ENCODE measurements around the gene LY6G5C.

LY6G5C gene

GRCh38 chr6:31662124-31662723 lies 18.6 kb downstream of the LY6G5C start:
- Mint-ChIP-seq H3K27ac (peak overlapping the region in 1 of 2 donors; percentile 90), H3K27me3 (no peaks in the 10 kb centered on the region), H3K4me1 (peaks cover 86% of the 10 kb centered on the region), H3K4me3 (peak overlapping the region; percentile 51 to 66), H3K9me3 (no peaks in the 10 kb centered on the region)
- no peak for DNase-seq
- ATAC-seq, result no peak

DNA sequence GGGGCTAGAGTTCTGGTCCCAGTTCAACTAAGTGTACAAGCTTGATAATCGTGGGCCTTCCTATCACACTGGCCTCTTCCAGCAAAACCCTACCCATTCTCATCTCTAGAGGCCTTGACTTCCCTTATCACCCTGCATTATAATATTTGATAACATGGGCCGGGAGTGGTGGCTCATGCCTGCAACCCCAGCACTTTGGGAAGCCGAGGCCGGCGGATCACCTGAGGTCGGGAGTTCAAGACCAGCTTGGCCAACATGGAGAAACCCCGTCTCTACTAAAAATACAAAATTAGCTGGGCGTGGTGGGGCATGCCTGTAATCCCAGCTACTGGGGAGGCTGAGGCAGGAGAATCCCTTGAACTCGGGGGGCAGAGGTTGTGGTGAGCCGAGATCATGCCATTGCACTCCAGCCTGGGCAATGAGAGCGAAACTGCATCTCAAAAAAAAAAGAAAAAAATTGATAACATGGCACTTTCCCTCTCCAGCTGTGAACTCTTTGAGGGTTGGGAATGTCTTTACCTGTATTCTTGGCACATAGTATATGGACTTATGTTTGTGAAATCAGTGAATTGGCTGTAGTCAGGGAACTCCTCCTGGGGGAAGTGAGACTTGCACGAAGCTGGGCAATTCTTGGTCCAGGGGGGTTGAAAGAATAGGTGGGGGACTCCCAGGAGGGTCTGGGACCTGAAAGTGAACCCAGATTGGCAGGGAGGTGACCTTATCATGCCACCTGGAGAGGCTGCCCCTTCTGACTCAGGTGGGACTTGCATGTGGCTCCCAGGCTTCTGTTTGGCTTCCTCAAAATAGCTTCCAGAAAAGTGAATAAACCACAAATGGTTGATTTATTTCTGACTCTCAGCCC lies 19.4 kb downstream of the LY6G5C start:
- peak overlapping the region in 1 of 2 donors; percentile 55 for H3K27ac Mint-ChIP-seq
- peak overlapping the region; percentile 94 for H3K4me3 Mint-ChIP-seq
- DNase-seq (no peak), ATAC-seq (no peak)
- H3K9me3 Mint-ChIP-seq, result no peaks in the 10 kb centered on the region
- H3K4me1 Mint-ChIP-seq, result peaks cover 84% of the 10 kb centered on the region
- H3K27me3 Mint-ChIP-seq, result no peaks in the 10 kb centered on the region

- peak; percentile 75 for ATAC-seq
- peak; percentile 70 to 79 for DNase-seq
- Mint-ChIP-seq H3K4me3 (peak within 1 kb of the TSS; percentile 94), H3K27me3 (no peaks in the 10 kb centered on the region), H3K9me3 (no peaks in the 10 kb centered on the region), H3K27ac (peak within 1 kb of the TSS; percentile 89), H3K4me1 (peaks cover 84% of the 10 kb centered on the region)
These were observed 20.2 kb downstream of the LY6G5C start, which contains the start of gene C6orf47 for GRCh38 chr6:31660381-31661261. C6orf47 (minus strand) TSS chr6:31660778; CDS start chr6:31659947, 831 bp downstream.

DNA sequence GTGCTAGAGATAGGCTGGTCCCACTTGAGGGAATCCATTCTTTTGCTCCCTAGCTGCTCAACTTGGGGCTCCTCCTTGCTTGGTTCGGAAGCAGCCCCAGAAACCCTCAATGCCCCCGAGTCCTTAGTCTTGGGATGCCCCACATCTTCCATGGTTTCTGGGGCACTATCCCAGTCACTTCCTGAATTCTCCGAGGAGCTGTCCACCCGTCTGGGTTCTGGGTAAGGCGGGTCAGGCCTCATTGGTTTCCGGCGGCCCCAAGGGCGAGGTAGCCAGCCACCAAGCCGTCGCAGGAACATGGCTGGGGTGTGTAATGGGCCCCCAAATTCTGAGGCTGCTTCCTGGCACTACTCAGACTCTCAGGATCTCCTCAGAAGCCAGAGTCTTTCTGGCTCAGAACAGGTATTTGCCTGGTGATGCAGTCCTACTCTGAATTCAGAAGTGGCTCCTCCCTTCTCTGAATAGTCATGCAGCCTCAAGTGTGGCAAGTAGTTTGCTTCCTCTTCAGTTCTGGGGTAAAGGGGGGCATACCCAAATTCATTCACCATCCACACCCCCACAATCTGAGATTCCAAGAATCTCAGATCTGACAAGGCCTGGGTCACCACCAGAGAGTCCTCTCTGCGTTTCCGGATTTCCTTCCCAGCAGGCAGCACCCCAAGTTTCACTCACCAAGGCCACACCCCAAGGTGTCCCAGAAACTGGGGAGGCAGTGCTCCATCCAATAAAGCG lies 21.1 kb downstream of the LY6G5C start:
- DNase-seq (peak; percentile 30 to 37), ATAC-seq (peak; percentile 51)
- H3K4me1 Mint-ChIP-seq, result peaks cover 87% of the 10 kb centered on the region
- peak overlapping the region; percentile 94 for H3K4me3 Mint-ChIP-seq
- H3K27ac Mint-ChIP-seq, result peak overlapping the region; percentile 89
- no peaks in the 10 kb centered on the region for H3K27me3 Mint-ChIP-seq
- H3K9me3 Mint-ChIP-seq, result no peaks in the 10 kb centered on the region

DNA sequence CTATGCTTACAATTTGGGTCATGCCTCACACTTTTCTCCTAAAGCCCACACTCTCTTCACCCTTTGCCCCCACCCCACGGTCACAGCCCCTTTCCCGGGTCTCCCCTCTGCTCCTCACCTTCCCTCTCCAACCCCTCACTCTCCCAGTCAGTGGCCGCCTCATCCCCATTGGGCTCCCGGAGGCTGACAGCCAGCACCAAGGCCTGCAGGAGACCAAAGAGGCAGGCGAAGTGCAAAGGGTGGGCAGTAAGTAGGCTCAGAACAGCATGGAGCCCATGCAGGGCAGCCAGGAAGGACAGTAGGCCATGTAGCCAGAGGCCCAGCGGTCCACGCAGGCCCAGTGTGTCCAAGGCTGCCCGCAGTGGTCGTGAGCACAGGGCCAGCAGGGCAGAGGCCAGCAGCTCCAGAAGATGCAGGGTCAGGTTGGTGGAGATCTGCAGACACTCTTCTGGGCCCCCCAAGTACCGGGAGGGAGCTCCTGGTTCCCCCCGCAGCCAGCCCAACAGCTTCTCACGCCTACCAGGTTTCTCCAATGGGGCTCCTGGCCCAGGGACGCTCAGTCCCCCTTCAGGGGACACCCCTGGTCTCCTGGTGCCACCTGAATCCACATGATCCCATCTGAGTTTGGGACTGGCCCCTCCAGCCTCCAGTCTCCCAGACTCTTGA lies 21.8 kb downstream of the LY6G5C start:
- no peak for ATAC-seq
- Mint-ChIP-seq H3K27me3 (no peaks in the 10 kb centered on the region), H3K27ac (peak overlapping the region; percentile 44 to 89), H3K9me3 (no peaks in the 10 kb centered on the region), H3K4me1 (peaks cover 80% of the 10 kb centered on the region), H3K4me3 (peak overlapping the region; percentile 94)
- DNase-seq, result no peak

DNA sequence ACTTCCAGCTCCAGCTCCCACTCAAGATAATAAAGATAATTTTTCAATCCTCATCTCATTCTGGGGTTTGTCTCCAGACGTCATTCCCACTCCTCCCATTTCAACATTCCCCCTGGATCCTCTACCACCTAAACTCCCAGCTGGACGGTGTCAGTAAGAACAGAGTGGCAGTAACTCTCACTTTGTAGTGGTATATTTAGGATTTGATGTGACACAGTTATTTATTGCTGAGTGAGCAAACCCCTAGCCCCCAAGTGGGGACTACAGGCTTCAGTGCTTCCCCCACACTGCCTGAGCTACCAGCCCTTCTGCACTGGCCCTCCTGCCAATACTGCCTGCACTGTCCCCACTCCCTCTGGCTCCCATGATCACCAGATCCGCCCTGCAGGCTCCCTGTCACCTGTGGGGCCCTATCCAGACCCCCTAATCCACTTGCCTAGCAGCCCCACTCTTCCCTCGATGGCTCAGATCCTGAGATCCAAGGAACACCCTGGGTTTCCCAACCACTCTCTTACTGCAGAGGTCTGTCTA lies 22.6 kb downstream of the LY6G5C start:
- no peak for DNase-seq
- Mint-ChIP-seq H3K27me3 (no peaks in the 10 kb centered on the region), H3K4me1 (peaks cover 72% of the 10 kb centered on the region), H3K27ac (peak overlapping the region; percentile 64 to 85), H3K9me3 (no peaks in the 10 kb centered on the region), H3K4me3 (peak overlapping the region; percentile 94)
- no peak for ATAC-seq

GRCh38 chr6:31657406-31658157 lies 23.3 kb downstream of the LY6G5C start:
- peak overlapping the region; percentile 94 for H3K4me3 Mint-ChIP-seq
- ATAC-seq, result peak; percentile 45
- H3K4me1 Mint-ChIP-seq, result peaks cover 71% of the 10 kb centered on the region
- no peaks in the 10 kb centered on the region for H3K27me3 Mint-ChIP-seq
- H3K9me3 Mint-ChIP-seq, result no peaks in the 10 kb centered on the region
- DNase-seq, result peak in 1 of 2 donors; percentile 50
- H3K27ac Mint-ChIP-seq, result peak overlapping the region; percentile 54 to 85

GRCh38 chr6:31655349-31656237 lies 25.3 kb downstream of the LY6G5C start, which contains the start of gene APOM:
APOM (plus strand) TSS chr6:31655894; CDS start chr6:31655967, 73 bp downstream.
- Mint-ChIP-seq H3K4me3 (no peak within 1 kb of the TSS), H3K9me3 (no peaks in the 10 kb centered on the region), H3K27me3 (no peaks in the 10 kb centered on the region), H3K4me1 (peaks cover 68% of the 10 kb centered on the region), H3K27ac (peak within 1 kb of the TSS in 1 of 2 donors; percentile 34)
- DNase-seq (no peak), ATAC-seq (no peak)

DNA sequence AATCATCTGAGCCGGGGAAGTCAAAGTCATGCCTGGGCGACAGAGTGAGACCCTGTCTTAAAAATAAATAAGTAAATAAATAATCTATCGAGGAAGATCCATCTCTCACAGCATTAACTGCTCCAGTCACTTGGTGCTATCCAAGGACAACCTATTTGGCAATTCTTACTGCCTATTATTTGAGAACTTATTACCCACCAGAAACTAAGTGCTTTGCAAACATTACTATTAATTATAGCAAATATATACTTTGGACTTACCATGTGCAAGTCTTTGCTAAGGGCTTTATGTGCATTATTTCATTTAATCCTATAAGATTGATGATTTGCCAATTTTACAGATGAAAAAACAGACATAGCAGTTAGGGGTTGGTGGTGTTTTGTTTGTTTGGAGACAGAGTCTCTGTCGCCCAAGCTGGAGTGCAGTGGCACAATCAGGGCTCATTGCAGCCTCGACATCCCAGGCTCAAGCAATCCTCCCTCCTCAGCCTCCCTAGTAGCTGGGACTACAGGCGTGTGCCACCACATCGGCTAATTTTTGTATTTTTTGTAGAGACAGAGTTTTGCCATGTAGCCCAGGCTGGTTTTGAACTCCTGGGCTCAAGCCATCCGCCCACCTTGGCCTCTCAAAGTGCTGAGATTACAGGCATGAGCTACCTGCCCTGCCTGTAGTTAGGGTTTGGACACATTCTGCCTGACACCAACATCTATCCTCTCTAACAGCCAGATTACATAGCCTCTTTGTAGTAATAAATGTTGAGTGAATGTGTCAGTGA lies 26.1 kb downstream of the LY6G5C start:
- DNase-seq, result no peak
- H3K4me1 Mint-ChIP-seq, result peaks cover 72% of the 10 kb centered on the region
- H3K4me3 Mint-ChIP-seq, result no peak overlapping the region
- no peaks in the 10 kb centered on the region for H3K9me3 Mint-ChIP-seq
- ATAC-seq, result no peak
- H3K27me3 Mint-ChIP-seq, result no peaks in the 10 kb centered on the region
- no peak overlapping the region for H3K27ac Mint-ChIP-seq

GRCh38 chr6:31652925-31653724 lies 27.7 kb downstream of the LY6G5C start:
- H3K27ac Mint-ChIP-seq, result peak overlapping the region; percentile 97 to 99
- H3K27me3 Mint-ChIP-seq, result no peaks in the 10 kb centered on the region
- H3K4me3 Mint-ChIP-seq, result peak overlapping the region; percentile 94 to 100
- H3K4me1 Mint-ChIP-seq, result peaks cover 67% of the 10 kb centered on the region
- DNase-seq (no peak), ATAC-seq (peak; percentile 80)
- no peaks in the 10 kb centered on the region for H3K9me3 Mint-ChIP-seq

- Mint-ChIP-seq H3K9me3 (no peaks in the 10 kb centered on the region), H3K4me1 (peaks cover 61% of the 10 kb centered on the region), H3K27ac (peak overlapping the region; percentile 97 to 99), H3K4me3 (peak overlapping the region; percentile 94 to 100), H3K27me3 (no peaks in the 10 kb centered on the region)
- peak; percentile 64 for ATAC-seq
- DNase-seq, result no peak
These were observed 29.2 kb downstream of the LY6G5C start for GRCh38 chr6:31651602-31652191.
